Endometrium (tissue), 2 donors: ENCODE measurements around the gene SIAE.
A peak's percentile ranks its signal among the peaks of the same experiment; 100 is the strongest.

ENCODE experiments used
- FAIRE-seq: peaks from 2 replicates; lab custom pipeline; 2012; peaks lifted over from hg19 to GRCh38; lab: Jason Lieb, UNC
- donor health status: control.
- donor health status: control.

Gene SIAE

DNA sequence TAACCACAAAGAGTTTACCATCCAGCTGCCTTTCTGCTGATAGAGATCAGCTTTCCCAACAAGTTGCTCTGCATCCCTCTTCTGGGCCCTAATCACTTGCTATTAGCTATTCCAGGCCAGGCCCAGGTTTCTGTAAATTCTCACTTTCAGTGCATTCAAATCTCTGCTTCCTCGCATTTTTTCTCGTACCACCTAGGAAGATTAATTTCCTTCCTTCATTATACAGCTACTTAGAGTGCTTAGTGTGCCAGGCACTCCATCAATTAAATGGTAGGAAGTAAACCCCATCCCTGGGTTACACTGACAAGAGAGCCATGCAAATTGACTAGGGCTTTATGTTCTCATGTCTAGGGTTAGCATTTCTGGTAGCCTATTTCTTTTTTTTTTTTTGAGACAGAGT is 9.7 kb downstream of the SIAE start:
- no peak for FAIRE-seq

DNA sequence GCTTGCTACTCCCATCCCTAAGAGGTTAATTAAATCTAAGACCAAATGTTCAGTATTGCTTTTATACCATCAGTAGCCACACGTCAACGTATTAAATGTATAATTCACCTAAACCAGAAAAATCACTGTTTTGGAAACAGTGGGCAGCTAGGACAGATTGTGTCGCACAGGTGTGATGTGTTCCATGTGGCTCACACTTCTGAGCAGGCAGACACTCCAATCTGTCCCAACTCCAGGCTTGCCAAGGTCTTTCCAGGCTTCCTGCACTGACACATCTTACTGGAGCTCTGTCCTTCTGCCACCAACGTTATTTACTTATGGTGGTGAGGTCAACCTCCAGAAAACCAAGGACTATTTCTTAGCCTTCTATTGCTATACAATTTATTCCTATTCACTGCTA is 11.4 kb downstream of the SIAE start:
- no peak for FAIRE-seq

DNA sequence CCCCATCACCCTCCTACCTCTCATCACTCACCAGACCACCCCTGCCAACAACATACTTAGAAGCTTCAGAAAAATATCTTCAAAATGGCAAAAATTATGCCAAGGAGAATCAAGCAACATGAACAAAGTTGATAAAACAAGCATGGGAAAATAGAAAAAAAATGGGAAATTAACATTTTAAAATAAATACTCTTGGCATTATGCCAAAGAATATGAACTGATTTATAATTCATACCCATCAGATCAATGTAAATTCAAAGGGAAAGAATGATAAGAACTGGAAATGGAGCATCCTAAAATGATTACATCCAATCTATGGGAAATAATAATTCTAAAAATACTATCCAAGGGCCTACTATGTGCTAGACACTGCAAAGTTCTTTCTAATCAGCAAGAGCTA is 12.0 kb downstream of the SIAE start:
- FAIRE-seq: no peak

DNA sequence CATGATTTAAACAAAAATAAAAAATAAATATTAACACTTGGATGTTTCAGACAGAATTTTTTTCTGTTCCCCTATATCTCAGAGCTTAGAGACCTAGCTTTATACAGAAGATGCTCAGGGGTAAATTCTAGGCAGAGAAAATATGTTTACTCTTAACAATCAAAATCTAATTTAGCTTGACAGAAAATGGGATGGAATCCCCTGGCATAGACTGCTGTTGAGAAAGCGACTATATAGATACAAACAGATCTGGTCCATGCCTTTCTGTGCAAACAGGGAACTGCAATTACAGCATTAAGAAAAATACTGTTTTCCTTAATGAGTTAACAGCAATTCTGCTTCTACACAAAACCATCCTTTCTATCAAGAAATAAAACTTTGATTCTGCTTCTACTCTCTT is 14.6 kb downstream of the SIAE start:
- FAIRE-seq: no peak

DNA sequence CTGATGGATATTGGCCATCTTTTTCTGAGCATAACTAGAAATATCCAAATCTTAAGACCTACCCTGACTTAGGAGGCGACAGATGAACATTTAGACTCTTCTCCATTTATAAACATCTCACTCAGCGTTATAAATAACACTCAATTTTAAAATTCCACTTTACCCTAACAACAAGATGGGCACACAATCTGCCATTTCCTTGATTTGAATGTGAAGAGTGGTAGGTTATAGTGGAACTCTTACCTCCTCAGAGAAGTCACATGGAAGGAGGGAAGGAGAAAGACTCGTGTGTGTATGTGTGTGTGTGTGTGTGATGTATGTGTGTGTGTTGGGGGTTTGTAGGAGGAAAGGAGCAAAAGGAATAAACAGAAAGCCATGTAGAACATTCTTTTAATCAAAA is 15.0 kb downstream of the SIAE start:
- FAIRE-seq: no peak

- no peak for FAIRE-seq
Observed at GRCh38 chr11:124657904-124658303, 15.6 kb downstream of the SIAE start.

GRCh38 chr11:124656774-124657630 is 16.5 kb downstream of the SIAE start:
- FAIRE-seq: no peak

- FAIRE-seq: no peak
Observed at GRCh38 chr11:124648610-124649009, 24.9 kb downstream of the SIAE start.

DNA sequence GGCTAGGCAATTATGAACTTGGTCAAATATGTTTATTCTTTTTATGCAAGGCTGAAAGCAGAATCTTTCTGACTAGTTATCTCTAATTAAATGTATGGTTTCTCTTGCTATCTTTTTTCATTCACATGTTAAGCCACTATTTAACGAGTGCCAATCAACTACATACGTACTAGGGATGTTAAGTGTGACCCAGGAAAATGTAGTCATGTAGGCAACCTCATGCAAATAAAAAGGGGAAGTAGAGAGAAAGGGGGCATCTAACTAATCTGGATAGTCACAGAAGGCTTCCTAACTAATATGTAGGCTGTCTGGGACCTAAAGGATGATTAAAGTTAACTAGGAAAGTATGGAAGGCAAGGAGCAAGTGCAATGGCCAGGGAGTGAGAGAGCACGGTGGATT is 27.4 kb downstream of the SIAE start:
- FAIRE-seq: no peak

DNA sequence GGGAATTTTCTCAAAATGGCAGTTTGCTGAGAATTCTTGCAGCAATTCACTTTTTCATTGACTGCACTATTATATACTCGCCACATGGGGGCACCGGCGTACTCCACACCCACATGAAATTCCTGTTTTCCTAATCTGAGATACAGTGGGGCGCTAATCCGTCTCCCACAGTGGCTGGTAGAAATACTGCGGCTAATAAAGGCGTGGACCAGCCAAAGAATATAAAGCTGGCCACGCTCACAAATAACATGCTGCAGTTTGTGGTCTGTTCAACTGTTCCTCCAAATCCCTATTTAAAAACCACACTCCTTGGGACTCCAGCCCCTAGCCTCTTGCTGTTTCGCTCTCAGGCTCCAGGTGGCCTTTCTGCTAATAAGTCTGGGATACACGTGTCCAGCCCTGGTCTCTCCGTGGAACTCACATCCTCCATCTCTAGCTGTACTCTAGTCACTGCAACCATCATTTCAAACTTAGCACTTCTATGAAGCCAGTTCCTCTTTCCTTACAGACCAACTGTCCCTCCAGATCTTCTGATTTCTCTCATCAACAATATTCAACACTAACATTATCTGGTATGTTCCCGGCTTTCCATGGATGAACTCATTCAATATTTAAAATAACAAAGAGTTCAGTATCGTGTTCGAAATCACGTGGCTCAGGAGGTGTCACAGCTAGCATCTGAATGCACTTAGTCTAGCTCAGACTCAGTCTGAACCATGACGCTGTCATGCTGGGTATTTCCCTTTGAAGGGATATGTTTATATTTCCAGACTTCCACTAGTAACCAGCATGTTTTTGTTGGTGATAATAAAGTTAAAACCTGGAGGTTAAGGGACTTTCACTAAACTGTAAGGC is 28.9 kb downstream of the SIAE start:
- FAIRE-seq: peak; percentile 86

DNA sequence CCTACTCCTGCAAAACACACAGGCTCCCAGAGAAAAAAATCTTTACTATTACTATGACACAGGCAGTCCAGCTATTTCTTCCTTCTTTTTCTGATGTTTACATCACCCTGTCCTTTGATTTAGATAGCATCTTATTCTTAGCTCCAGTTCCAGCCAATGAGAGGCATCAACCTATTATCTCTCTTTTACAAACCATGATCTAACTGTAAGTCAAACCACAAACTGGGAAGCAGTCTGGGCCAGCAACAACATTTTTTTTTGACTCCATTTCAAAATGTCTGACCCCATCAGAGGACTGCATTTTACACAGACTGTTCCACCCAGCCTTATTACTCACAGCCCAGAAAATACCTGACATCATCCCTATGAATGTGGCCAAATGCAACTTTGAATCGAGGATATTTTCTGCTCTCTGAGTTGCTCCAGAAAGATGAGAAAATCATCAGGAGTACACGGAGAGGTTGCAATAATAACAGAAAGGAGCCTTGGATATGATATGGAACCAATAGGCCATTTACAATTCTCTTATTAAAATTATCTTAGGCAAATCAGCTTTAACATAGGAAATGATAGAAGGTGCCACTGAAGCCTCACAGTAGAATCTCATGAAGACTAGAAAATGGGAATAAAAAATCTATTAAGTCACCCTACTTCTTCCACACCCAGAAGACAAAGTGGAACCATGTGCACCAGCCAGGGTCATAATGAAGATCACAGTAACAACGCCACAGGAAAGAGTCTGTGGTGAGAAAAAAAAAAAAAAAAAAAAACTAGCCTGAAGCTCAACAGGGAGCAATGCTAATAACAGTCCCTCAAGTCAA is 29.7 kb downstream of the SIAE start:
- no peak for FAIRE-seq

- no peak for FAIRE-seq
Observed at GRCh38 chr11:124643042-124643604, 30.4 kb downstream of the SIAE start.

DNA sequence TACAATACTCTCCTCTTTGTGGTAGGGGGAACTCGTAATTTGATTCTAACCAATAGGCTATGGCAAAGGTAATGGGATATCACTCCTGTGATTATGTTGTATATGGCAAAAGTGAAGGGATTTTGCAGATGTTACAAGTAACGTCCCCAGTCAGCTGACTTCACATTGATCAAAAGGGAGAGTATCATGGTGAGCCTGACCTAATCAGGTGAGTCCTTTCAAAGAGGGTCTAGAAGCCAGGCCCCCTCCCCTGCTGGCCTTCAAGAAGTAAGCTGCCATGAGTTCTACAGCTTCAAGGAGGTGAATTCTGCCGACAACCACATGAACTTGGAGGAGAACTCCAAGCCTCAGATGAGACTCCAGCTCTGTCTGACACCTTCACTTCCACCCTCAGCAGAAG is 30.9 kb downstream of the SIAE start:
- FAIRE-seq: no peak

DNA sequence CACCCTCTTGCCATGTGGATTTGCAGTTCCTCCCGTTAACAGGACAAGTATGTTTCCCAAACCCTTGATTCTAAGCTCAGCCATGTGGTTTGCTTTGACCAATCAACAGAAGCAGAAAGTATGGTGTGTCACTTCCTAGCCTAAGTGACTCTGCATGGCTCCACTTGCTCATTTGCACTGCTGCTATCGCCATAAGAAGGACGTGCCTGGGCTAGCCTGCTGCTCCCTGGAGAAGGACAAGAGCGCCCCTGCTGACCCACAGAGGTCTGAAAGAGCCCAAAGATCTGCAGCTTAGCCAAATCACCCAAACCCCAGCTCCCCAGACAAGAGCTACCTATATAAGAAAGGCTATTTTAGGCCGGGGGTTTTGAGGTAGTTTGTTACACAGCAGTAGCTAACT is 32.9 kb downstream of the SIAE start:
- no peak for FAIRE-seq

- FAIRE-seq: no peak
Observed at GRCh38 chr11:124639186-124639585, 34.4 kb downstream of the SIAE start.

GRCh38 chr11:124638500-124638899 is 35.0 kb downstream of the SIAE start:
- FAIRE-seq: no peak

GRCh38 chr11:124635932-124636331 is 37.6 kb downstream of the SIAE start:
- FAIRE-seq: no peak

- no peak for FAIRE-seq
Observed at GRCh38 chr11:124633355-124633754, 40.2 kb downstream of the SIAE start.

GRCh38 chr11:124629961-124630360 is 43.6 kb downstream of the SIAE start:
- FAIRE-seq: no peak

GRCh38 chr11:124627546-124627945 is 46.0 kb downstream of the SIAE start:
- FAIRE-seq: no peak

GRCh38 chr11:124625504-124626168 is 47.9 kb downstream of the SIAE start:
- no peak for FAIRE-seq
